ENCODE measurements around the gene GPRC5A.

Gene GPRC5A

DNA sequence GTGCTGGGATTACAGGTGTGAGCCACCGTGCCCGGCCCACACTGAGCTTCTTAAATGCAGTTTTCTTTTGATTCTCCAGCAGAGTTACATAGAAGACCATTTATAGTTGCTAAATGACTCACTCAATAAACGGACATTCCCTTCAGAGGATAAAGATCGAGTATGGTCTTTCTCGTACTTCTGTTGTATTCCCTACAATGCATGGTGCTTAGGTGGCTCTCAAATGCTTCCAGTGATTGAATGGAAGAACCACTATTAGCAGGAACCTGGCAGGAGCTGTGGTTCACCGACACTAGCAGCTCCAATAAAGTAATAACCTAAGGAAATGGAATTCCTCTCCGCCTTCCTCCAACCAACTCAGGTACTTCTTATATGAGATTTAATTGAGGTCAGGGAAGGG is 3.9 kb upstream of the GPRC5A start:
- no peak for DNase-seq

DNA sequence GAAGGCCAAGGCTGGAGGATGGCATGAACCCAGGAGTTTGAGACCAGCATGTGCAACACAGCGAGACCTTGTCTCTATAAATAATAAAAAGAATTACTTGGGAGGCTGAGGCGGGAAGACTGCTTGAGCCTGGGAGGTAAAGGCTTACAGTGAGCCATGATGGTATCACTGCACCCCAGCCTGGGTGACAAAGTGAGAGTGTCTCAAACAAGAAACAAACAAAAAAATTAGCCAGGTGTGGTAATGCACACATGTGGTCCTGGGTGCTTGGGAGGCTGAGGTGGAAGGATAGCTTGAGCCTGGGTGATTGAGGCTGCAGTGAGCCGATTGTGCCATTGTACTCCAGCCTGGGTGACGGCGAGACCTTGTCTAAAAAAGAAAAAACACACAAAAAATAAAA is 1.7 kb upstream of the GPRC5A start:
- DNase-seq = no peak

DNA sequence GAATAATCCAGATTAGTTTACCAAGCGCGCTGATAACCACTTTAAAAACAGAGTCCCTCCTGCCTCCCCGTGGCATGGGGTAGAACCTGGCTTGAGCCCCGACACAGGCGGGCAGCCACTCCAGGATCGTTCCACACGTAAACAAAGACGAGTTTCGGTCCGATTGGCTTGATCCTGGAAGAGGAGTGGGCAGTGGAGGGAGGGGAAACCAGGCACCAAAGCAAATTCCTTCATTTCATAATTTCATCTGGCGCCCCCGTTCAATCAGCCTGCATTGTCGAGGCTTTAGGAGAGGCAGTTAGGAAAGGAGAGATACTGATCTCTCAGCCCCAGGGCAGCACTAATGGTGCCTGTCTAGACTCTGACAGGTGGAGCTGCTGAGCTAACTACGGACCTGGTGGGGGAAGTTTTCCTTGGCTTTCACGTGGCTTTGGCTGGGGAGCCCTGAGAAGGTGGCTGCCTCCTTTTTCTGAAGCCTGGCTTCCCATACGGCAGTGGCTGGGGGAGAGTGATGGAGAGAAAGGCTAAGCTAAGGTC is 751 bp upstream of the GPRC5A start:
- peak; percentile 66 for DNase-seq

DNA sequence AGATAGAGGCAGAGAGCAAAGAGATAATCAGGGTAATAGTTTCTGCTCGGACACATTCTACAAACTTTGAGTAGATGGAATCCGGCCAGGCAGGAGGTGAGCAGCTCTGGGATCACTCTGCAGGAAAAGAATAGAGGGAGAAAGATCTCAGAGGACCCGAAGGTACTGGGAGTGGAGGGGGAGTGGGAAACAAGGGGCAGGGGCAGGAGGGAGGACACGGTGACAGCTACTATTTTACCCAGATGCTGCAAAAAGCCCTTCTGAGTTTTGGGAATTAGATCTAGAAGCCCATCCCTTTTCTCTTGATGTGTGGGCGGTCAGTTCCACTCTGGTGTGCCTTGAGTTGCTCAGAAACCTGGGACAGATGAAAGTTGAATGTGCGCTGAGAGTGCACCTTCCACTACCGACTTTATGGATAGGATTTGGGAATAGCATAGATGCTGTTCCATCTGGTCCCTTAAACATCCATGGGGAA is 556 bp downstream of the GPRC5A start:
- DNase-seq = no peak

DNA sequence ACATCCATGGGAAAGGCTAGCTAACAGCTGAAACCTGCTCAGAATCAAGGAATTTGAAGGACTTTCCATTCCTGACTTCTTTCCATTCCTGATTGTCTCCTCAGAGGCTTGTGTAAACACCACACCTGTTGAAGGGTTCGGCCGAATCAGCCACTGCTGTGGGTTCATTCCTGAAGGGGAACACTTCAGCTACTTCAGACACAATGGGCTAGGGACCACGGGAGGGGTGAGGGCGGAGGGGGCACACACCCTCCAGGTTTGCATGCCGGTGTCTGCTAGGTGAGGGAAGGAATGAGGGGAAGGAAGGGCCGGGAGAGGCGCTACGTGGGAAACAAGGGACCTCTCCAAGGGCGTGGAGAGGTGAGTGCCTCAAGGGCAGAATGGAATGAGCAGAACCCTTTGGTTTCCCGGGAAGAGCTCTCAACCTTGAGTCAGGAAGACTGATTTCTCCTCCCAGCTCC is 1.3 kb downstream of the GPRC5A start:
- DNase-seq = no peak

DNA sequence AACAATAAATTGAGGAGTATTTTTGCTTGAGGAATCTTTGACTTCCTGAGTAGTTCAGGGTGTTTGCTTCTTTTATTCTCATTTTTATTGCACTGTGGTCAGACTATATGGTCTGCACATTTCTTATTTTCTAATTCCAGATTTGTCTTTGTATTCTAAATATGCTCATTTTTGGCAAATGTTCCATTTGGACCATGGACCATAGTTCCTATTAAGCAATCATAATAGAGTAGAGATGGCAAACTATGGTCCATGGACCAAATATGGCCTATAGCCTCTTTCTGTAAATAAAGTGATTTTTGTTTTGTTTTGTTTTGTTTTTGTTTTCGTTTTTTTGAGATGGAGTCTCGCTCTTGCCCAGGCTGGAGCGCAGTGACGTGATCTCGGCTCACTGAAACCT is 2.1 kb downstream of the GPRC5A start:
- no peak for DNase-seq

DNA sequence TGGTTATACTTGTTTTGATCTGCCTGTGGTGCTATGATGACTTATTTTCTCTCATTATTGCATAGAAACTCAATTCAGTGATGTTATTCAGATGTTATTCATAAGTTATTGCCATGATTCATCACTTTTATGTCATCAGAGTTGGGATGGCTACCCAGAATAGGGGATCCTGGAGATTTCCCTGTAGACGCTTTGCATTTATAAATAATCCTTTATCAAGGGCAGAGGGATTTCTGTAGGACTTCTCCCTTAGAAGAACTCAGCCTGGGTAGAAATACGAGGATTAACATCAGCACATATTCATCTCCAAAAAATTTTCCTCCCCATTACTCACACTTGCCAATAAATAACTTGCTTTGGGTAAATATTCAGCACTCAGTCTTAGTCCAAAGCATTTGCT is 4.9 kb downstream of the GPRC5A start:
- no peak for DNase-seq

DNA sequence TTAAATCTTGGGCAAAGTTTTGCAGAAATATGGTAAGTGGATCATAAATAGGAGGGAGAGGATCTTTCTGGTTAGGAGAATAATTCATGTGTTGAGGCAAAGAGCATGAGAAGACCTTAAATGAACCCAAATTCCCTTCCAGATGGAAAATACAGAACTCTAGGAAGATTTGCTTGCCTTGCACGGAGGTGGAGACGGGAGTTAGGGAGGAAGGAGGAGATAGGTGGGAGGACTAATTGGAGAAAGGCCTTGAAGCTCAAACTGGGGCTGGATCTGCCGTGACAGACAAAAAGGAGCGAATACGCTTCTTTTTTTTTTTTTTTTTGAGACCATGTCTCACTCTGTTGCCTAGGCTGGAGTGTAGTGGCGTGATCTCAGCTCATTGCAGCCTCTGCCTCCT is 5.9 kb downstream of the GPRC5A start:
- no peak for DNase-seq

DNA sequence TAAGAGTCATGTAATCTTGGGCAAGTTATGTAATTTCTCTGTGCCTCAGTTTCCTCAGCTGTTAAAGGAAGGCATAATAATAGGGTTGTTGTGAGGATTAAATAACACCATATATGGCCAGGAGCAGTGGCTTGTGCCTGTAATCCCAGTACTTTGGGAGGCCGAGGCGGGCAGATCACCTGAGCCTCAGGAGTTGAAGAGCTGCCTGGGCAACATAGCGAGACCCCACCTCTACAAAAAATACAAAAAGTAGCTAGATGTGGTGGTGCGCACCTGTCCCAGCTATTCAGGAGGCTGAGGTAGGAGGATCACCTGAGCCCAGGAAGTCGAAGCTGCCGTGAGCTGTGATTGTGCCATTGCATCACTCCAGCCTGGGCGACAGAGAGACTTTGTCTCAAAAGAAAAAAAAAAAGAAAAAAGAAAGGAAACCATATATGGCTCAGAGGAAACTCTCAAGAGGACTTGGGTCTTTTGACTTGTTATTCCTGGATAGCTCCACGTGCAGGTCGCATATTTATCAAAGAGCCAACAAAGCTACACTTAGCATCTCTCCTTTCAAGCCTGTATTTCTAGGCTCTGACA is 6.9 kb downstream of the GPRC5A start:
- no peak for DNase-seq

DNA sequence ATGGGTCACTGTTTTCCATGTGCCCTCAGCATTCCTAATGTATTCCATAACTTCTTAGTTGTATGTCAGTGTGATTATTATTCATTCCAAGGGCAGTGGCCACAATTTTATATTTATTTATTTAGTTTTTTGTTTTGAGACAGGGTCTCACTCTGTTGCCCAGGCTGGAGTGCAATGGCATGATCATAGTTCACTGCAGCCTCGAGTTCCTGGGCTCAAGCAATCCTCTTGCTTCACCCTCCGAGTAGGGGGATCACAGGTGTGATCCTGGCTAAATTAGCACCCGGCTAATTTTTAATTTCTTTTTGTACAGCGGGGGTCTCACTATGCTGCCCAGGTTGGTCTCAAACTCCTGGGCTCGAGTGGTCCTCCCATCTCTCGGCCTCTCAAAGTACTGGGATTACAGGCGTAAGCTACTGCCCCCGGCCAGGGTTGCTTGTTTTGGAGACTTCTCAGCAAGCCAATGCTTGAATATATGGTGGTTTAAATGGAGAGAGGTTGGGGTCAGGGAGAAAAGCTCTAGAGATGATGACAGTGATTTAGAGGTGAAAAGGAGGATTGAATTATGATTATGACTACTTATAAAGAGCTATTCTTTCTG is 7.6 kb downstream of the GPRC5A start:
- DNase-seq = no peak

DNA sequence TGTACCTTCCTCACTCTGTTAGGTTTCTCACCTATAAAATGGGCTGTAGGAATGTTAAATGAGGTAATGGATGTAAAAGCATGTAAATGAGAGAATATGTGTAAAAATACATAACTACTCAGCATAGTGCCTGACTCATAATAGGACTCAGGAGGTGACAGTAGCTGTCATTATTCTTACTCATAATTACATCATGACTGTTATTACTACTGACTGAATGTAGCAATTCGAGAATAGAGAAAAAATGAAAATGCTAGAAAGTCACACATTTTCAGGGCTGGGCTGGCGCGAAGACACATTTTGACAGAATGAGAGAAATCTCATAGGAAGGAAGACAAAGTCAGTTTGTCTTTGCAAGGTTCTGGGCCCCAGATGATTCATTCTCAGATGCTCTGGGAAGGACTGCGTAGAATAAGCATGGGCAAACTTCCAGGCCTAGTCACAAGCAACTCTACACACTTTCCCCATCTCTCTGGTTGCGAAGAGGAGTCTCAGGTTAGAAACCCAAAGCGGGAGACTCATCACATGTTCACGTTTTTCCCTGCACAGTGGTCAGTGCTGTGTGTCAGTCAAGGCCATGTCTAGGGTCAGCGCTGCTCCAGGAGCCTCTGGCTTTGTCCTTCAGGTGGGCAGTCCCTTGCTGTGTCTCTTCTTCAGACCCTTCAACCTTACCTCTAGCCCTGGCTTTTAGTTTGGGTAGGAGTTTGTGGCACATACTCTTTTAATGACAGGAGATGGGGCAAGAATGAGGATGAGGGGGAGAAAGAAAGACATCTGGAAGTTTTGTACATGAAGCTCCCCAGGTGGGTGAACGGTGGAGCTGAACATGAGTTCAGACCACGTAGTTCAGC is 8.4 kb downstream of the GPRC5A start:
- no peak for DNase-seq

DNA sequence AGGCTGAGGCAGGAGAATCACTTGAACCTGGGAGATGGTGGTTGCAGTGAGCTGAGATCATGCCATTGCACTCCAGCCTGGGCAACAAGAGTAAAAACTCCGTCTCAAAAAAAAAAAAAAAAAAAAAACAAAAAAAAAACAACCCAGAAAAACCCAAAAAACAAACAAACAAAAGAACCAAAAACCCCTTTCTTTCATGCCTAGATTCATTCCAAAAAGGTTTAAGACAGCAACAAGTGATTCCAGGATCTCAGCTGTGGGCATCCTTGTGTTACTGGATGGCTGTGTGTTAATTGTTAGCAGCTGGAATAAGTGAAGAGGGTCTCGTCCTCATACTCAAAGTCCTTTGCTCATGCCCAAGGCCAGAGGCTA is 9.4 kb downstream of the GPRC5A start:
- no peak for DNase-seq

DNA sequence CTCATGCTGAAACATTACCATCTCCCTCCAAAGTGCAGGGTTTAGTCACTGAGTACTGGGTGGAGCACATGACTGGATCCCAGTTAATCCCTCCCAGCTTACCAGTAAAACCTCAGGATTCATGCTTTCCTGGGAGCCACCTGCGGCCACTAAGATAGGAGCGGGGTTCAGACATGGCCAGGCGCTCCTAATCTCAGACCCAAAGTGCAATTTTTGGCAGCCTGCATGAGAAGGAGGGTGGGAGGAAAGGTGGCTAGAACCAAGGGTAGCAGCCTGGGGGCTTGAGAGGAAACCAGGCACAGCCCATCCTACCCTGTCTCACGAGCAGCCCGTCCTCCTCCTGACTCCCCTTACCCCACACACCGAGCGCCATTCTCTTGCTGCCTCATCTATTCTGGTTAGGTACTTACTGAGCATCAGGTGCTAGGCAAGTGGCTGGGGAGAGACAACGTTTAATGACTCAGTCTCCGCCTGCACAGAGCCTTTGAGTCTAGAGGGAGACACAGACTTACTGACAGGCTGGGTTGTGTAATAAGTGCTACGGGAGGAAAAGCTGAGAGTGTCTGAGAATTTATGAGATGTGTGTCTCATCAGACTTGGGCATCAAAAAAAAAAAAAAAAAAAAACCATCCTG is 9.9 kb downstream of the GPRC5A start:
- no peak for DNase-seq

DNA sequence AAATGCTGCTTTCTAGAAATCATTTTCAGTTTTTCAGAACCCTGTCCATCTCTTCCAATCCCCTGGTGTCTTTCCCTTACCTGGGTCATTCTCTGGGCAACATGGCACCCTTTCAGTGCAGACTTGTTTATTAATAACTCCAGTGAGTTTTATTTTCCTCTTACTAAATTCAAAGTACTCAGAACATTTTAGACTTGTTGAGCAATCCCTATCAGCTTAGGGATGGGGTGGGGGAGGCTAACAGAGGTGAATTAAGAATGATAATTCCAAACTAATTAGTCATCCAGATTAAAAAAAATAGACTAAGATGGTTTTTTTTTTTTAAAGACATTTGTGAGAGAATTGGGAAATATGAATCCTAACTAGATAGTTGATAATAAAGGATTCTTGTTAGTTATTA is 10.7 kb downstream of the GPRC5A start:
- no peak for DNase-seq

DNA sequence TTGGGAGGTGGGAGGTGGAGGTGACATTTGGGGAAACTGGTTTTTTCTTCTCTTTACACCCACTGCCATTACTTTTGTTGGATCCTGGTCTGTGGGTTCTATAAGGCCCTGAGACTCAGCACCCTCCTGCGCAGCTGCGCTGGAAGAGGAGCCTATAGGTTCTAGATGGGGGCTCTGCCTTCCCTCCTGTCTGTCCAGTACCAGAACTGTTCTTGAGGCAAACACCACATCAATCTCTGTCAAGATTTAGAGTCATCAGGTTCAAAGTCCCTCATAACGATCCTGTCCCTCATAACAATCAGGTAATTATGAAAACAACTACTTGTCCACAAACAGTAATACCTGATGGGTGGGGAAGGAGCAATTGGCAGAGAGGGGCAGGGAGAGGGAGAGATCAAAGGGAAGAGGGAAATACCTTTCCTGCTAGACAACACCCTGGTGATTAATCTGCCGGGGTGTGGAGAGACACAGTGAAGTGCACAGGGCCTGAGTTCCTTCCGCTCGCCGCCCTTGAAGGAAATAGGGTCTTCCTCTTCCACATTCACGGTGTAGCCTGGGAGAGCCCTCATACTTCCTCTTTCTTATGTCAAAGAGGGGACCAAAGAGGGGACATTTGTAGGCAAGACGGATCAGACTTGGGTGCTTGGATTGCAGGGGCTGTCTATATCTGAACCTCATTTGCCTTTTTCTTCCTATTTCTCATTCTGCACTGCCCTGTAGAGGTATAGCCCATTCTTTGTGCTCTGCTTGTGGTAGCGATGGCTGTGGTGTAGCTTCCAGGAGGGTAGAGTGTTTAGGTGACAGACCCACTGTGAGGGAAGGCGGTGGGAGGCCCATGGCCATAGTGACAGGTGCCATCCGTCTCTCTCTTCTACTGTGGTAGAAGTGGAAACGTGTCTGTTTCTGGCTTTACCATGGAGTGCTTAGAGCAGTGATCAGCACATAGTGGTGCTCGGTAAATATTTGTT is 12.6 kb downstream of the GPRC5A start:
- DNase-seq = no peak

DNA sequence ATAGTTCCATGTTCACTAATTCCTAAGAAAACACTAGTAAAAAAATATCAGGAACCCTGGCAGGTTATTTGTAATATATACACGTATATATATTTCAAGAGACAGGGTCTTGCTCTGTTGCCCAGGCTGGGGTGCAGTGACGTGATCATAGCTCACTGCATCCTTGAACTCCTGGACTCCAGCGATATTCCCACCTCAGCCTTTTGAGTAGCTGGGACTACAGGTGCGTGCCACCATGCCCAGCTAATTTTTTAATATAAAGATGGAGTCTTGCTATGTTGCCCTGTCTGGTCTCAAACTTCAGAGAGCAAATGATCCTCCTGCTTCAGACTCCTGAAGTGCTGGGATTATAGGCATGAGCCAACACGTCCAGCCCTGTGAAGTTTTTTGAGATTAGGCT is 16.2 kb downstream of the GPRC5A start:
- DNase-seq = no peak

DNA sequence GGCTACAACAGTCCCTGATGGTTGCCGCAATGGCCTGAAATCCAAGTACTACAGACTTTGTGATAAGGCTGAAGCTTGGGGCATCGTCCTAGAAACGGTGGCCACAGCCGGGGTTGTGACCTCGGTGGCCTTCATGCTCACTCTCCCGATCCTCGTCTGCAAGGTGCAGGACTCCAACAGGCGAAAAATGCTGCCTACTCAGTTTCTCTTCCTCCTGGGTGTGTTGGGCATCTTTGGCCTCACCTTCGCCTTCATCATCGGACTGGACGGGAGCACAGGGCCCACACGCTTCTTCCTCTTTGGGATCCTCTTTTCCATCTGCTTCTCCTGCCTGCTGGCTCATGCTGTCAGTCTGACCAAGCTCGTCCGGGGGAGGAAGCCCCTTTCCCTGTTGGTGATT is 16.9 kb downstream of the GPRC5A start:
- DNase-seq = no peak

DNA sequence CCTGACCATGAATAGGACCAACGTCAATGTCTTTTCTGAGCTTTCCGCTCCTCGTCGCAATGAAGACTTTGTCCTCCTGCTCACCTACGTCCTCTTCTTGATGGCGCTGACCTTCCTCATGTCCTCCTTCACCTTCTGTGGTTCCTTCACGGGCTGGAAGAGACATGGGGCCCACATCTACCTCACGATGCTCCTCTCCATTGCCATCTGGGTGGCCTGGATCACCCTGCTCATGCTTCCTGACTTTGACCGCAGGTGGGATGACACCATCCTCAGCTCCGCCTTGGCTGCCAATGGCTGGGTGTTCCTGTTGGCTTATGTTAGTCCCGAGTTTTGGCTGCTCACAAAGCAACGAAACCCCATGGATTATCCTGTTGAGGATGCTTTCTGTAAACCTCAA is 17.3 kb downstream of the GPRC5A start:
- no peak for DNase-seq

DNA sequence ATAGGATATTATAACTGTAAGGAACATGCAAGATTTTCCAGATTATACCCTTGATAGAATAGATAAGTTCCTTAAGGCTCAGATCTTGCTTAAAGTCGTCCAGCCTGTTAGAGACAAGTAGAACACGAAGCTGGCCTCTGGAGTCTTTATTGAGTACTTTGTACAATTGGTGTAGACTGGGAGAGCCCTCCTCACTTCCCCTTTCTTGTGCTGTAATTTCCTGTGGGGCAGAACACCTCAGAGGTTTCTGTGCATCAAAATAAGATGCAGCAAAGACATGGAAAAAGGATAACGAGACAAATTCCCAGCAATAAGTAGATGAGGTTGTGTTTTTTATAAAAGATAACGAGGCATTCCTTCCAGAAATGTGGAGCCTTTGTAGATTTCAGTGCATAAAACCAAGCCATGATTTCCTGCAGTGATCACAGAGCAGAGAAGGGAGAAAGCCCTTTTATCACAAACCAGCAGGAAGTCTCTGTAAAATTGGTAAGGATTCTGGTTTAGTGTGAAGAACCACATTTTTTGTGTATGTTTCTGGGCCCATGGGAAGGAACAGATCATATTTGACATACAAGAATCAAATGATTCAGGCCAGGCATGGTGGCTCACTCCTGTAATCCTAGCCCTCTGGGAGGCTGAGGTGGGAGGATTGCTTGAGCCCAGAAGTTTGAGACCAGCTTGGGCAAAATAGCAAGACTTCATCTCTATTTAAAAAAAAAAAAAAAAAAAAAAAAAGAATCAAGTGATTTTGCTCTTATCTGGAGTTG is 18.0 kb downstream of the GPRC5A start:
- DNase-seq = no peak

DNA sequence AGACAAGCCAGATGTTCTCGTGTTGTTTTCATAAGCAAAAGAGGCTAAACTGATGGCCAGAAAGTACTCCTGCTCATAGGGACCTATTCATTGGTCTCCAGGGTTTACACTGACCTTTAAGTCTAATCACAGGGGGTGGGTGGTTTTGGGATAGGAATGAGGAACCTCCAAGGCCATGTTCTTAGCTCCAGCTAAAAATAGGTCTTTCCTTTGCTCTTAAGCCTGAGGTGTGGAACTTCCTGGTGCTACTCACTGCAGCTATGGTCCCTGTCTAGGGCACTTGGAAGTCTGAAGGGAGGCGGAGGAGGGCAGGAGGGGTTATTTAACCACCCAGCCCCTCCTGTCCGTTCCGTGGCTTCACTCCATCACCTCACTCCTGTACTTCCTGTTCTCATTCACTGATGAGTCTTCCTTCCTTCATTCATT is 18.6 kb downstream of the GPRC5A start:
- DNase-seq = no peak

DNA sequence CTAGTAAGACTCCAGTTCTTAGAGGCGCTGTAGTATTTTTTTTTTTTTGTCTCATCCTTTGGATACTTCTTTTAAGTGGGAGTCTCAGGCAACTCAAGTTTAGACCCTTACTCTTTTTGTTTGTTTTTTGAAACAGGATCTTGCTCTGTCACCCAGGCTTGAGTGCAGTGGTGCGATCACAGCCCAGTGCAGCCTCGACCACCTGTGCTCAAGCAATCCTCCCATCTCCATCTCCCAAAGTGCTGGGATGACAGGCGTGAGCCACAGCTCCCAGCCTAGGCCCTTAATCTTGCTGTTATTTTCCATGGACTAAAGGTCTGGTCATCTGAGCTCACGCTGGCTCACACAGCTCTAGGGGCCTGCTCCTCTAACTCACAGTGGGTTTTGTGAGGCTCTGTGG is 21.3 kb downstream of the GPRC5A start:
- DNase-seq = no peak

Measured in right hindlimb (tissue), 1 donor.